ENCODE results near the gene SERBP1. TPM values are rescaled to one million over a fixed set of nuclear protein-coding genes. Genes with fewer than 3 reads are reported as not detected.
"Not testable (repeated sequence)": the region's sequence is repeated elsewhere in the genome, so short reads cannot be mapped to it uniquely, and the experiment has no call there.

The SERBP1 gene
- total RNA-seq, 1 experiment from 2014 or later, result 578 TPM

GRCh38 chr1:67417733-67418132 lies 12.5 kb downstream of the SERBP1 start:
- in situ Hi-C loops (cut with HindIII; ENCODE audit: low sequenced_read_pairs), result not testable (repeated sequence)

GRCh38 chr1:67415041-67415440 lies 15.2 kb downstream of the SERBP1 start:
- in situ Hi-C loops (cut with HindIII; ENCODE audit: low sequenced_read_pairs), result no loop called here
- no peak for DNase-seq (ENCODE audit: low spot score)

More at GRCh38 chr1:67417733-67418132, 12.5 kb downstream of the SERBP1 start:
- DNase-seq (ENCODE audit: low spot score), result not testable (repeated sequence)

DNA sequence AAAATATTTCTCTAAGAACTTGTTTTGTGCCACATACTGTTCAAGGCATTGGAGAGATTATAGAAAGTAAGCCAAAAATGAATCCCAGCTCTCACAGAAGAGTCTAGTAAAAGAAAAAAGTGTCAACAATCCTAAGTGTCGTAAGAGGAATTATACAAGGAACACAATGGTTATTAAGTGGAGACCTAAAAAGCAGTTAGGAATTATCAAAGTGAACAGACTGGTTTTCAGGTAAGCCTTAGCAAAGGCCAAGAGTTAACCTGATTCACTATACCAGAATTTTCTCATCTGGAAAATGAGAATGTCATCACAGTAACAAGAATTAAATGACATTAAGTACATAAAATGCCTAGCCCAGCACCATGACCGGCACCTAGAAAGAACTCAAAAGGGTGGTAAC lies 15.6 kb downstream of the SERBP1 start:
- no peak for DNase-seq (ENCODE audit: low spot score)
- in situ Hi-C loops (cut with HindIII; ENCODE audit: low sequenced_read_pairs), result no loop called here

GRCh38 chr1:67413101-67413500 lies 17.1 kb downstream of the SERBP1 start:
- in situ Hi-C loops (cut with HindIII; ENCODE audit: low sequenced_read_pairs), result not testable (repeated sequence)

GRCh38 chr1:67408148-67408547 lies 22.1 kb downstream of the SERBP1 start:
- in situ Hi-C loops (cut with HindIII; ENCODE audit: low sequenced_read_pairs), result no loop called here
- DNase-seq (ENCODE audit: low spot score), result no peak

More at GRCh38 chr1:67413101-67413500, 17.1 kb downstream of the SERBP1 start:
- not testable (repeated sequence) for DNase-seq (ENCODE audit: low spot score)

GRCh38 chr1:67407498-67407897 lies 22.7 kb downstream of the SERBP1 start:
- no peak for DNase-seq (ENCODE audit: low spot score)
- in situ Hi-C loops (cut with HindIII; ENCODE audit: low sequenced_read_pairs), result no loop called here

DNA sequence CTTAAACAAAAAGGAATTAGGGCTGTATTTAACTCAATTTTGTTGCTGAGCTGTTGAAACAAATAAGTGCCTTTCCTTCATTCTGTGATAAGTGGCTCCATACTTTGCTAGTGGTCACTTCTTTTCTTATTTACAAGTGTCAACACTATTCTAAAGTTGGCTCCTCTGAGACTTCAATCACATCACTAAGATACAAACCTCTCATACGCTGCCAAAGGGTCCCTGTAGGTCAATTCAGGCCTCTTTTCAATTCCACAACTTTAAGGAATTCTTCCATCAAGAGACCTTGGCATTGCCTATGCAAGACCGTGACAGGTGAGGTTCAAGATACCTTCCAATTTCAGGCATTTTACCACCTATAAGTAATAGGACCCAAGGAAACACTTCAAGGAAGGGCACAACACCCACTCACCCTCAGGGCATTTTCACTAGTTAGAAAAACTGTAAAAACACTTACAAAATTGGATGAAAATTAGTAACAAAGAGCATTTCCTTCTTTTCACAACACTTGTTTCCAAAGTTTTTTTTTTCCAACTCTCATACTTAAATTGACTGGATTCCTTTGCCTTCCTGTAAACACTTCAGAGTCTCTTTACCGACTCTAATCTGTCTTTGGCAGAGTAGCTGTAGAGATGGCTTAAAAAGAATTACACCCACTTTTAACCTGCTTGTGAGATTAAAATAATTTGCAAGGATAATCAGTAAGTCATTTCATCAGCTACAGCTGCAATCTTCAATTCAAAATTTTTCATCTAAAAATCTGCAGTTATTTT lies 24.5 kb downstream of the SERBP1 start:
- DNase-seq (ENCODE audit: low spot score), result peak; percentile 52
- in situ Hi-C loops (cut with HindIII; ENCODE audit: low sequenced_read_pairs), result no loop called here

GRCh38 chr1:67404212-67404620 lies 26.0 kb downstream of the SERBP1 start:
- in situ Hi-C loops (cut with HindIII; ENCODE audit: low sequenced_read_pairs), result no loop called here
- DNase-seq (ENCODE audit: low spot score), result peak; percentile 52

DNA sequence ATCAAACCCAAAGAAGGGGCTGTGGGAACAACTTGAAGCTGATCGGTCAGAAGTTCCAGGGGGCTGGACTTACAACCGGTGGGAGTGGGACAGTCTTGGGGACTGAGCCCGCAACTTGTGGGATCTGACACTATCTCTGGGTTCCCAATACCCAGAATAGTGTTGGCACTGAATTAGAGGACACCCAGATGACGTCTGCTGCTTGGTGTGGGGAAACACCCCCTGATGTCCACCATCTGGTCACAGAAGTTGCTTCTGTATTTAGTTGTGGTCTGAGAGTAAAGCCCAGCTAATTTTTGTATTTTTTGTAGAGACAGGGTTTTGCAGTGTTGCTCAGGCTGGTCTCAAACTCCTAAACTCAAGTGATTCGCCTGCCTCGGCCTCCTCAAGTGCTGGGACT lies 28.8 kb downstream of the SERBP1 start:
- in situ Hi-C loops (cut with HindIII; ENCODE audit: low sequenced_read_pairs), result no loop called here
- DNase-seq (ENCODE audit: low spot score), result no peak

DNA sequence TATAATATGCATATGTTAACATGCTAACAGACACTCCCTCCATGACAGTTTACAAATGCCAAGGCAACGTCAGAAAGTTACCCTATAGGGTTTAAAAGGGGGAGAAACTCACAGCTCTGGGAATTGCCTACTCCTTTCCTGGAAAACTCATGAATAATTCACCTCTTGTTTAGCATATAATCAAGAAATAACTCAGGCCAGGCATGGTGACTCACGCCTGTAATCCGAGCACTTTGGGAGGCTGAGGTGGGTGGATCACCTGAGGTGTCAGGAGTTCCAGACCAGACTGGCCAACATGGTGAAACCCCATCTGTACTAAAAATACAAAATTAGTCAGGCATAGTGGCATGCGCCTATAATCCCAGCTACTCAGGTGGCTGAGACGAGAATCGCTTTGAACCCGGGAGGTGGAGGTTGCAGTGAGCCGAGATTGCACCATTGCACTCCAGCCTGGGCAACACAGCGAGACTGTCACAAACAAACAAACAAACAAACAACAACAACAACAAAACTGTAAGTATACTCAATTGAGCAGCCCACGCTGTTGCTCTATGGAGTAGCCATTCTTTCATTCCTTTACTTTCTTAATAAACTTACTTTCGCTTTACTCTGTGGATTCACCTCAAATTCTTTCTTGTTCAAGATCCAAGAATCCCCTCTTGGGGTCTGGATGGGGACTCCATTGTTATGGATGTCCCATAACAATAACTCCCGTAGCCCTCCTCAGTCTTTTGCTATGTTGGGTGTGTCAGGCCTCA lies 30.0 kb downstream of the SERBP1 start:
- in situ Hi-C loops (cut with HindIII; ENCODE audit: low sequenced_read_pairs); DNase-seq (ENCODE audit: low spot score): not testable (repeated sequence)

GRCh38 chr1:67399199-67399993 lies 30.8 kb downstream of the SERBP1 start:
- in situ Hi-C loops (cut with HindIII; ENCODE audit: low sequenced_read_pairs), result no loop called here
- DNase-seq (ENCODE audit: low spot score), result no peak

GRCh38 chr1:67394548-67394947 lies 35.7 kb downstream of the SERBP1 start:
- in situ Hi-C loops (cut with HindIII; ENCODE audit: low sequenced_read_pairs), result no loop called here
- DNase-seq (ENCODE audit: low spot score), result no peak

DNA sequence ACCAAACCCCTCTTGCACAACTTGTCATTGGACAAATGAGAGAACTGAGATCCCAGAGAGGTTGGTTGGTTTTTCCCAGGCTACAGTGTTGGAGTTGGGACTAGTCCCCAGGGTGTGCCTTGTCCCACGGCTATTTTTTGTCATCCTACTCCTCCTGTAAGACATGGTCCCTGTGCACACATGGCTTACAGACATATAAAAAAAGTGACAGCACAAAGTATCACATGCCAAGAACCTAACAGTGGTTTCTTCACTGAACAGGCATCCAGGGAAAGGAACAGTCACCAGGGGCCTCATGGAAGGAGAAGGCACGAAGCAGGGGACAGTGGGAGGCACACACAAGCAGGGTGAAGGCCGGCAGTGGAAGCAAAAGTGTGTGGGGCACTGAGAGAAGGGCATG lies 36.5 kb downstream of the SERBP1 start:
- in situ Hi-C loops (cut with HindIII; ENCODE audit: low sequenced_read_pairs), result no loop called here
- no peak for DNase-seq (ENCODE audit: low spot score)

- DNase-seq (ENCODE audit: low spot score), result no peak
Observed at GRCh38 chr1:67393240-67393639, 37.0 kb downstream of the SERBP1 start.

GRCh38 chr1:67390041-67390887 lies 39.9 kb downstream of the SERBP1 start:
- in situ Hi-C loops (cut with HindIII; ENCODE audit: low sequenced_read_pairs), result no loop called here
- DNase-seq (ENCODE audit: low spot score), result no peak

More at GRCh38 chr1:67393240-67393639, 37.0 kb downstream of the SERBP1 start:
- in situ Hi-C loops (cut with HindIII; ENCODE audit: low sequenced_read_pairs), result no loop called here

DNA sequence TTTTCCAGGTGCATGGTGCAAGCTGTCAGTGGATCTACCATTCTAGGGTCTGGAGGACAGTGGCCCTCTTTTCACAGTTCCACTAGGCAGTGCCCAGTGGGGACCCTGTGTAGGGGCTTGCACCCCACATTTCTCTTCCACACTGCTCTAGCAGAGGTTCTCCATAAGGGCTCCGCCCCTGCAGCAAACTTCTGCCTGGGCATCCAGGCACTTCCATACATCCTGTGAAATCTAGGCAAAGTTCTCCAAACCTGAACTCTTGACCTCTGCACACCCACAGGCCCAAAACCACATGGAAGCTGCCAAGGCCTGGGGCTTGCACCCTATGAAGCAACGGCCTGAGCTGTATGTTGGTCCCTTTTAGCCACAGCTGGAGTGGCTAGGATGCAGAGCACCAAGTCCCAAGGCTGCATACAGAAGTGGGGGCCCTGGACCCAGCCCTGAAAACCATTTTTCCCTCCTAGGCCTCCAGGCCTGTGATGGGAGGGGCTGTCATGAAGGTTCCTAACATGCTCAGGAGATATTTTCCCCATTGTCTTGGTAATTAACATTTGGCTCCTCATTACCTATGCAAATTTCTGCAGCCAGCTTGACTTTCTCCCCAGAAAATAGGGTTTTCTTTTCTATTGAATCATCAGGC lies 46.1 kb downstream of the SERBP1 start:
- no peak for DNase-seq (ENCODE audit: low spot score)
- in situ Hi-C loops (cut with HindIII; ENCODE audit: low sequenced_read_pairs), result no loop called here

GRCh38 chr1:67382292-67382691 lies 47.9 kb downstream of the SERBP1 start:
- in situ Hi-C loops (cut with HindIII; ENCODE audit: low sequenced_read_pairs), result no loop called here
- DNase-seq (ENCODE audit: low spot score), result no peak

- DNase-seq (ENCODE audit: low spot score), result no peak
- in situ Hi-C loops (cut with HindIII; ENCODE audit: low sequenced_read_pairs), result no loop called here
Observed at GRCh38 chr1:67381154-67381553, 49.0 kb downstream of the SERBP1 start.

Measured in G401 (cell line).